GM18499 (cell line): ENCODE data around the gene SOX8.

Experiments used
- ATAC-seq: cut with Tn5 transposase; IDR thresholded peaks from one replicate; pipeline ENCODE4 v1.9.1; 2021; ENCODE audit warnings: moderate number of reproducible peaks; ENCODE audit not compliant: insufficient read depth, unreplicated experiment

The SOX8 gene

DNA sequence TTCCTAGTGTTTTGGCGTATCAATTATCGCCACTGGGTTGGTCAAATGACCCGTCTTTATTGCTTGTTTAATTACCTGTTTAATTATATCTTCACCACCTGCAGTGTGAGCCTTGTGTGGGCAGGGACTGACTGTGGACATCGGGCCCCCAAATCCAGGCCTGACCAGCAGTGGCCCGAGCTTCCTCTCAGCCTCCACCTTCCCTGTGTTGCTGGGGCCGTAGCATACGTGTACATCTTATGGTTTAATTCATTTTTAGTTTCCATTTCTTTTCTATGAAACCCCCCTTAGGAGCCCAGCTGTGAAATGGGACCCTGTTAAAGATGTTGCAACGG lies 9.6 kb upstream of the SOX8 start:
- no peak for ATAC-seq

DNA sequence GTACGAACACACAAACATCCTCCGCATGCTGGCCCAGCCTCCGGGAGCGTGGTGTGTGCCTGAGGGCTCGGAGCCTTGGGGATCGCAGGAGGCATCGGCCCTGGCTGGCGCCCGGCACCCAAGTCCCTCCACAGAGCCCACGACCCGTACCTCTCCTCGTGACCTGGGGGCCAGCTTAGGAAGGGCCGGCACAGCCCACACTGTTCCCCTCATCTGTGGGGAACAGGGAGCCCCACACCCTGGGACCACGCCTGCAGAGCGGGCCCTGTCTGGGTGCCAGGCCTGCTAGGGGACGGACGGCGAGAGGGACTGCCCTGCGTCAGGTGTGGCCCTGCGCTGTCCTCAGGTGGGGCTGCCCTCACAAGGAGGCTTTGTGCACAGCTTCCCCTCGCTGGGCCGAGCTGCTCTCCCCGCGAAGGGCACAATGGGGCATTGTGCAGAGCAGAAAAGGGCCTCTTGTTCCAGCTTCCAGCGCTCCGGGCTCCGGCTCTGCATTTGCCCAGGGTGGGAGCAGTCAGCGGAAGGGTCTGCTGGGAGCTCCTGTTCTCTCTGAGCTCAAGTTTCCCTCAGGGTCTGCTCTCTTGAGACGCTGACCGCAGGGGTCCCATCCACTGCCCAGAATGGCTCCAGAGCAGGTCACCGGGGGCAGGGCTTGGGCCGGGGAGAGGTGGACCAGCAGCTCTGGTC lies 9.1 kb upstream of the SOX8 start:
- no peak for ATAC-seq

GRCh38 chr16:973366-973765 lies 8.2 kb upstream of the SOX8 start:
- no peak for ATAC-seq

DNA sequence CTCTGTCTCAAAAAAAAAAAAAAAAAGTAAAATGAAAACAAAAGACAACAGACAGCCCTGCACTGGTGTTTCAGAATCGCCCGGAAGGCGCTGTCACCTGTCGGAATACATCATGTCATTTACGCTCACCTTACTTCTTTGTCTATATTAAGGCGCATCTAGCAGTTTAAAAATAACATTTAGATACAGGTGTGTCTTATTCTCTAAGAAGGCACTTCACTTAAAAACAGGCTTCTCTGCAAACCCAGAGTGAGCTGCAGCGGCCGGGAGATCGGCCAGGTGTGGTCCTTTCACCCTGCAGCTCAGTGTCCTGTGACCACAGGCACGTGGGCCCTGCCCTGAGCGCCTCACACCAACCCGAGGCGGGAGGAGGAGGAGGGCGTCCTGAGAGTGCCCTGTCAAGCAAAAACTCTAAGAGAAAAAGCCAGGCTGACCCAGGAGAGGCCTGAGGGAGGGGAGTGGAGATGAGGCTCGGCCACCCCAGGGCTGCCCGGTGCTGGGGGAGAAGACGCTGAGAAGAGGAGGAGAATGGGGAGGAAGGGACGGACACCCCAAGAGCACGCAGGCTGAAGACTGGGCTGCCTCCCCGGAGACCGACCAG lies 7.5 kb upstream of the SOX8 start:
- ATAC-seq, result no peak

DNA sequence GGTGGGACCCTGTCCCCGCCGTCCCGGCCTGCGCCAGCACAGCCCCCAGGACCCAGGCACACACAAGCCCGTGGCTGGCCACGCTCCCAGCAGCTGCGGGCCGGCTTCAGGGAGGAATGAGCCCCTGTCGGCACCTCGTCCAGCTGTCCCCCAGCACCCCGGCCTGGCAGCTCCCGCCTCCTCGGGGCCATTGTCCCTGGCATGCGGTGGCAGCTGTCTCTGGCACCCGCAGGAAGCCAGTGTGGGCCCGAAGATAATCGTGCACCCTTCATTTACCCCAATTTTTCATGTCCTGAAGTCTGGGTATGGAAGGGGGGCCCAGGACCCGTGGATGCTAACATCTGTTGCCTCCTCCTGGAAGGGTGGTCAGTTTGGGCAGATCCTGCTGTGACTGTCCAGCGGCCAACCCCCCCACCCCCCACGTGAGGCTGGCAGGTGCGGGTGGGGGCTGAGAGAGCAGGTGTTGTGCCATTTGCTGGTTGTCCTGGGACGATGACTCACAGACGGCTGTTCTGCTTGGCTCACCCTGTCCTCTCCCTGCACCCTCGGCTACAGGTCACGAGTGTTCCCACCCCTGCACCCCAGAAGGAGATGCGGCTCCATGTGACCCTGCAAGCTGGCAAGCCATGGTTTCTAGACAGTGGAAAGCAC lies 6.8 kb upstream of the SOX8 start:
- ATAC-seq, result no peak

DNA sequence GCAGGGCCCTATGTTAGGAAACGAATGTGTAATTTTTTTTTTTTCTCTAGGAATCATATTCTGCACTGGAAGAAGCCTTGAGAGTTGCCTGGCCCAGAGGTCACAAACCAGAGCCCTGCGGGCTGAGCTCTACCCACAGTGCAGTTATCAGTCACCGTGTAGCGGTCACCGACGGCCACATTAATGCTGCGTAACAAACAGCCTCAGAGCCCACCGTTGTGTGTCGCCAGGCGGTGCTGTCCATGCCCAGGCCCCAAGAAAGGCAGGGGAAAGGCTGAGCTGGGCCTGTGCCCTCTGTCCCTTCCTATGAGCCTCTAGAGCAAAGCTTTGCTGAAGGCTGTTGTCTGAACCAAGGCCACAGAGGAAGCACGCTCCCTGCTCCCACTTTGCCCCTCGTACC lies 6.3 kb upstream of the SOX8 start:
- no peak for ATAC-seq

DNA sequence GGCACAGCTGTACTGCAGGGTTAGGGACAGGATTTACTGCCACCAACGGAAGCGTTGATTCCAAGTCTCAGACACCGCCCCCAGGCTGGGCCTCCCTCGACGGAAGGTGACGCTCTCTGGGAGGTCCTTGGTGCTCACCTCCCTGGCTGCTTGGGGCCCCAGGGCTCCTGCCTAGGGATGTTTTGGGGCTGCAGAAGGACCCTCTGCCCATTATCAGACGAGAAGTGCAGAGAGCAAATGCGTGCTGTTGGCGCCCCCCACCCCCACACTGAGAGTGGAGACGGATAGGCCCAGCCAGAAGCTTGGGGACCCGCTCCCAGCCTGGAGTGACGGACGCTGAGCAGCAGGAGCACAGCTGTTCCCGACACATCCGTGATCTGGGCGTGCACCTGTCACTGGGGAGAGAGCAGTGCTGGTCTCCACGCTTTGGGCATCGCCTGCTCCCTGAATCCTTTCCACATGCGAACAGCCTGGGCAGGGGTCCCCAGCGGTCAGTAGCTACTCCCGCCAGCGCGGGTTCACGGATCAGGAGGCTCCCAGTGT lies 5.1 kb upstream of the SOX8 start:
- ATAC-seq, result no peak

GRCh38 chr16:977081-977701 lies 4.4 kb upstream of the SOX8 start:
- no peak for ATAC-seq

DNA sequence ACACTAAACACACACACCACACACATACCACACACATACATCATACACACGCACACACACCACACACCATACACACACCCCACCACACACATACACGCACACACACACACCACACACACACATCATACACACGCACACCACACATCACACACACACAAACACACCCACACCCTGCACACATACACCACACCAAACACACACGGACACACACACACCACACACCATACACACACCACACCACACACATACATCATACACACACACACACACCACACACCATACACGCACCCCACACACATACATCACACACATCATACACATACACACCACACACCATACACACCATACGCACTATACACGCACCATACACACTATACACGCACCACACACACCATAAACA lies 3.7 kb upstream of the SOX8 start:
- ATAC-seq, result no peak

GRCh38 chr16:978403-978802 lies 3.2 kb upstream of the SOX8 start:
- no peak for ATAC-seq

DNA sequence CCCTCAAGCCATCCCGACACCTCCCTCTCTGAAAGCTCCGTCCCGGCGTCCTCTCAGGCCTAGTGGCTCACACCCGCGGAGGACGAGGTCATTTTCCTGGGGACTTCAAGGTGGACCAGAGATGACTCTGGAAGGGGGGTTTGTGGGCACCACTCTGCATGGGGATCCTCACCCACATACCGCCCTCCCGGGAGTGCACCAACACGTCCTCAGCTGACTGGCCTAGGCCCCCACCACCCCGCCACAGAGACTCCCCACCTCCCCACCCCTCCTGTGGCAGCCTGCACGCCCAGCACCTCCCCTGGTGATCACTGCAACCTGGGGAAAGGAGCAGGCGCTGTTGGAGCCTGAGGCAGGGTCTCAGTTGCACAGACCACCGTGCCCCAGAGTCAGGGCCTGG lies 2.4 kb upstream of the SOX8 start:
- no peak for ATAC-seq

DNA sequence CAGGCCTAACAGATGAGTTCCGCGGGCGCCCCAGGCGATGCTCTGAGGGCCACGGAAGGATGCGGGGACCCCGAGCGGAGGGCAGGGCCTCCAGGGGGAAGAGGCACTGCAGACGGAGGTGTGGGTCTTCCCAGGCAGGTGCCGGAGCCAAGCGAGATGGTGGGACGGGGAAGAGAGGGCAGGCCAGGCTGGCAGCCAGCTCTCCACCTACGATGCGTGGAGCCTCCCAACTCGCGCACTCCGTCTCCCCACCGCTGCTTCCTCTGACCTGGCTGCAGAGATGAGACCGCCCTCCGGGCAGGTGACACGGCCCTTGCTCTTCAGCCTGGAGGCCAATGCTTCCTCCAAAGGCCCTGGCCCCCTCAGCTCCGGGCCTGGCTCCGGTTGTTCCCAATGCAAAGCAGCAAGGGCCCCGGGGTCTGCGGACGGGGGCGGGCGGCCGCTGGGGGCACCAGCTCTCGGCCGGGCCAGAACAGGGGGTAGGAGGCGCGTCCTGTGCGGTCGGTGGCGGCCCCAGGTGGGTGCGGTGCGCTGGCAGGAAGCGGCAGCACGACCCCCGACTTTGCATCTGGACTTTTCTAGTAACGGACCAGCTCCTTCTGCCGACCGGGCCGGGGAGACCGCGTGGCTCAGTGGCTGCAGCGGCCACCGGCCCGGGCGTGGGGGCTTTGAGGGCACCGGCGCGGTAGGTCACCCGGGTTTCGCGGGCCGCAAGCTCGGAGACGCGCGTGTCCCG lies 1.5 kb upstream of the SOX8 start:
- ATAC-seq, result no peak

DNA sequence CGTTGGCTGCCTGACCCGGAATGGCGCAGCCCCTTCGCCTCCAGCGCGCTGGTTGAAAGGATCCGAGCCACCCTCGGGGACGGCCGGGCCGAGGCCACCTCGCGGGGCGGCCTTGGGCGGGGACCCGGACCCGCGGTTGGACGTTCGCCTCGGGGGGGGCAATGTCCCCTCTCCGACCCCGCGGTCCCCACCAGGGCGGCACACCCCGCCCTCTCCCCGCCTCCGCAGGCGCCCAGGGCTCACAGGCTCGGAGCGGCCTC lies 1.0 kb upstream of the SOX8 start:
- ATAC-seq, result no peak

- no peak for ATAC-seq
Observed at GRCh38 chr16:982145-983043, 824 bp downstream of the SOX8 start.

DNA sequence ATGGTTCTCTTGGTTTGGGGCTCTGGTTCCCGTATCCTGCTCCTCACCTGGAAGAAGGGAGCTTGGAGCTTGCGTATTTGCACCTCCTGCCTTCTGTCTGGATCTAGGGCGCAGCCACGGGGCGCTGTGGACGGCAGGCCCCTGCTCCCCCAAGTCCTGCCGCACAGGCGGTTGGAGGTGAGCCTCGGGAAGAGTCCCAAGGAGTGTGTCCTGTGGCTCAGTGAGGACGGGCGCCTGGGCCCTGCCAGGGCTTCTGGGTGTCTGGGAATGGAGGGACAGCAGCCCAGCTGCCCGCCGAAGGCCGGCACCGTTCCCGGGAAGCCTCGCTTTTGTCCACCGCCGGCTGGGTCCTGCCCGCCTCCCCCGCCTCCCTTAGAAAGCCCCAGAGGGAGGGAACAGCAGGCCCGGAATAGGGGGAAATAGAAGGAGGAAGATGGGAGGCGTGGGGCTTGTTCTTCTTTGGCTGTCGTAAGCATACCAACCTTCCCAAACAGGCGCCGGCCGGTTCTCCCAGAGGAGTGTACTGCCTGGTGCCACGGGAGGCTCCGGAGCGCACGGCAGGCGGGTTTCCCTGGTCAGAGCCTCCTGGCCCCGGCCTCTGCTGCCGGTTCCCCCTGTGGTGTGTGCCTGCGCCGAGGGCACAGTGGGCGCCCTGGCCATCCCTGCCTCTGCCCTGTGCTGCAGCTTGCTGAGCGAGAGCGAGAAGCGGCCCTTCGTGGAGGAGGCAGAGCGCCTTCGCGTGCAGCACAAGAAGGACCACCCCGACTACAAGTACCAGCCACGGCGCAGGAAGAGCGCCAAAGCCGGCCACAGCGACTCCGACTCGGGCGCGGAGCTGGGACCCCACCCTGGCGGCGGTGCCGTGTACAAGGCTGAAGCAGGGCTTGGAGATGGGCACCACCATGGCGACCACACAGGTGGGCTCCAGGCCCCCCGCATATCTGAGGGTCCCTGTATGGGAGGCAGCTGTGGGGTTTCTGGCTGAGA lies 1.8 kb downstream of the SOX8 start:
- ATAC-seq, result no peak

GRCh38 chr16:984121-984694 lies 2.6 kb downstream of the SOX8 start:
- ATAC-seq, result no peak

- ATAC-seq, result no peak
Observed at GRCh38 chr16:984736-985636, 3.4 kb downstream of the SOX8 start.
